Thoracic aorta (tissue), 2 donors: ENCODE measurements around the gene ANKEF1. TPM values are rescaled to one million over a fixed set of nuclear protein-coding genes. Genes with fewer than 3 reads are reported as not detected.
"Not testable (repeated sequence)": the region's sequence is repeated elsewhere in the genome, so short reads cannot be mapped to it uniquely, and the experiment has no call there.

Experiments used
- ATAC-seq: fragments of 150-250 bp; one replicate; pipeline ENCODE4 v1.8.0; 2017; ENCODE audit warnings: low read depth; ENCODE audit not compliant: insufficient number of reproducible peaks, low FRiP score
- DNase-seq: peaks from one replicate; pipeline ENCODE4 v3.0.0-alpha.2; 2020; ENCODE audit warnings: low spot score
- H3K27ac ChIP-seq, 2 donors: fragments of 200-600 bp; sonication (generic); 1 replicate in 1 of 2; 2 replicates in 1 of 2; pipeline ENCODE4 v1.5.1; 2016; ENCODE audit warnings: mild to moderate bottlenecking in 2 of 2, moderate library complexity in 2 of 2
- H3K27me3 ChIP-seq: fragments of 200-600 bp; sonication (generic); replicated peaks from 2 replicates; pipeline ENCODE4 v1.6.0; 2016; ENCODE audit warnings: mild to moderate bottlenecking; ENCODE audit not compliant: insufficient read depth
- H3K36me3 ChIP-seq: fragments of 200-600 bp; sonication (generic); one replicate; pipeline ENCODE4 v1.5.1; 2016
- H3K4me1 ChIP-seq, 2 donors: fragments of 200-600 bp; sonication (generic); 1 replicate in 1 of 2; 2 replicates in 1 of 2; pipeline versions ENCODE4 v1.5.1 to v1.6.0; 2016; ENCODE audit warnings: low read depth in 2 of 2, mild to moderate bottlenecking in 1 of 2; ENCODE audit not compliant: control insufficient read depth in 1 of 2
- H3K4me3 ChIP-seq: fragments of 200-600 bp; sonication (generic); 2 replicates; pipeline ENCODE4 v1.5.1; 2016; ENCODE audit warnings: mild to moderate bottlenecking
- H3K9me3 ChIP-seq: fragments of 200-600 bp; sonication (generic); 2 replicates; pipeline ENCODE4 v1.5.1; 2016
- CTCF ChIP-seq: fragments of 200-600 bp; sonication (generic); IDR thresholded peaks from one replicate; pipeline ENCODE4 v1.5.1; 2019; ENCODE audit warnings: antibody characterized with exemption
- total RNA-seq, 2 donors: library from RNA; depleted of rRNA; stranded (reverse); fragments of >200 nt; gene quantifications; one replicate each; pipeline versions ENCODE4 v1.1.0 to v1.2.3, GENCODE V29; 2016

The ANKEF1 gene
- total RNA-seq, 2 donors from 2014 or later: 0.41 to 1.1 TPM

GRCh38 chr20:10033905-10034650, 709 bp upstream of the ANKEF1 start:
- ATAC-seq: no peak
- no peak for TF ChIP-seq CTCF
- peak overlapping the region; percentile 81 for H3K4me3 ChIP-seq

GRCh38 chr20:10036321-10036720, 1.5 kb downstream of the ANKEF1 start:
- not testable (repeated sequence) for ATAC-seq, H3K4me1 ChIP-seq, H3K27me3 ChIP-seq, DNase-seq, H3K9me3 ChIP-seq, H3K4me3 ChIP-seq, H3K27ac ChIP-seq, H3K36me3 ChIP-seq

More at GRCh38 chr20:10033905-10034650, 709 bp upstream of the ANKEF1 start:
- Histone ChIP-seq H3K36me3 (no peaks in the 10 kb centered on the region), H3K27ac (no peak overlapping the region), H3K4me1 (no peaks in the 10 kb centered on the region), H3K9me3 (no peaks in the 10 kb centered on the region), H3K27me3 (no peaks in the 10 kb centered on the region)
- no peak for DNase-seq

GRCh38 chr20:10040070-10040975, 5.5 kb downstream of the ANKEF1 start:
- DNase-seq (no peak), ATAC-seq (no peak)
- Histone ChIP-seq H3K27ac (no peak overlapping the region), H3K4me1 (no peaks in the 10 kb centered on the region), H3K27me3 (no peaks in the 10 kb centered on the region), H3K4me3 (no peak overlapping the region), H3K36me3 (no peaks in the 10 kb centered on the region), H3K9me3 (no peaks in the 10 kb centered on the region)
- no peak for TF ChIP-seq CTCF

- Histone ChIP-seq H3K27me3 (no peaks in the 10 kb centered on the region), H3K4me3 (no peak overlapping the region), H3K9me3 (no peaks in the 10 kb centered on the region), H3K4me1 (no peaks in the 10 kb centered on the region), H3K36me3 (no peaks in the 10 kb centered on the region), H3K27ac (no peak overlapping the region)
- TF ChIP-seq CTCF: no peak
- ATAC-seq: no peak
- DNase-seq: no peak
These were observed 7.3 kb downstream of the ANKEF1 start for GRCh38 chr20:10042086-10042485.

- H3K27ac ChIP-seq: no peak overlapping the region
- no peak for TF ChIP-seq CTCF
- no peaks in the 10 kb centered on the region for H3K36me3 ChIP-seq
- DNase-seq: no peak
- no peaks in the 10 kb centered on the region for H3K9me3 ChIP-seq
- no peaks in the 10 kb centered on the region for H3K4me1 ChIP-seq
- ATAC-seq: no peak
- H3K27me3 ChIP-seq: no peaks in the 10 kb centered on the region
- H3K4me3 ChIP-seq: no peak overlapping the region
These were observed 12.6 kb downstream of the ANKEF1 start for GRCh38 chr20:10047427-10047826.
